ENCODE results near the gene RHOH.

Gene RHOH

DNA sequence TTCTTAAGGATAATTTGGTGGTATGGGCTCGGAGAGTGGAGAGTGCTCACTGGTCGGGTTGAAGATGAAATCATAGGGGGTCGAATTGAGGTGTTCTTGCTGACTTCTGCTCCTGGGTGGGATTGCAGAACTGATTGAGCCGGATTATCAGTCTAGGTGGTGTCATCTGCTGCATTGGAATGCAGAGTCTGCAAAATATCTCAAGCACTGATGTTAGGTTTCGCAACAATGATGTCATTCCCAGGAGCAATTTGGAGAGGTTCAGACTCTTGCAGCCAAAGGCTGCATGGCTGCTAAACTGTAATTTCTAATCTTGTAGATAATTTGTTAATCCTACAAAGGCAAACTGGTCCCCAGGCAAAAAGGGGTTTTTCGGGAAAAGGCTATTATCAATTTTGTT lies 67.7 kb downstream of the RHOH start:
- H4K20me1 ChIP-seq (ENCODE audit: insufficient read depth, low read length): no peaks in the 10 kb centered on the region
- H3K27ac ChIP-seq (ENCODE audit: low read depth, low read length, poor library complexity, severe bottlenecking): peak overlapping the region; percentile 98
- no peaks in the 10 kb centered on the region for H3F3A ChIP-seq (ENCODE audit: insufficient read depth, low read length)
- H3K79me2 ChIP-seq (ENCODE audit: insufficient read depth, low read length): no peaks in the 10 kb centered on the region
- H3K9me2 ChIP-seq (ENCODE audit: low read depth, low read length): no peaks in the 10 kb centered on the region
- TF ChIP-seq EZH2 (IDR thresholded peaks at IDR 0.05; ENCODE audit: borderline replicate concordance, low read length) (no peak), CTCF (IDR thresholded peaks at IDR 0.05; ENCODE audit: low read length) (no peak)
- H3K36me3 ChIP-seq (ENCODE audit: insufficient read depth, low read length): no peaks in the 10 kb centered on the region
- peak overlapping the region; percentile 85; the same call in 1 of the 2 replicates for H3K9ac ChIP-seq (ENCODE audit: low read length)
- H3K4me1 ChIP-seq (ENCODE audit: insufficient read depth, low read length, severe bottlenecking): peaks cover 38% of the 10 kb centered on the region
- no peaks in the 10 kb centered on the region for H3K9me3 ChIP-seq (ENCODE audit: low read length)
- no peak overlapping the region for H2AFZ ChIP-seq (ENCODE audit: low read length)
- no peak overlapping the region for H3K4me3 ChIP-seq (ENCODE audit: low read depth, low read length, poor library complexity, severe bottlenecking)
- no peaks in the 10 kb centered on the region for H3K27me3 ChIP-seq (ENCODE audit: insufficient read depth, low read length)
- H3K4me2 ChIP-seq (ENCODE audit: low read length): peak overlapping the region; percentile 85; the same call in 1 of the 2 replicates

GRCh38 chr4:40264995-40265909 lies 68.4 kb downstream of the RHOH start:
- H3K36me3 ChIP-seq (ENCODE audit: insufficient read depth, low read length): no peaks in the 10 kb centered on the region
- H4K20me1 ChIP-seq (ENCODE audit: insufficient read depth, low read length): no peaks in the 10 kb centered on the region
- no peak for TF ChIP-seq EZH2 (IDR thresholded peaks at IDR 0.05; ENCODE audit: borderline replicate concordance, low read length)
- no peak; the same call in 1 of the 2 replicates for TF ChIP-seq CTCF (IDR thresholded peaks at IDR 0.05; ENCODE audit: low read length)
- H3K4me1 ChIP-seq (ENCODE audit: insufficient read depth, low read length, severe bottlenecking): peaks cover 38% of the 10 kb centered on the region
- no peaks in the 10 kb centered on the region for H3K9me3 ChIP-seq (ENCODE audit: low read length)
- peak overlapping the region; percentile 85 for H3K4me2 ChIP-seq (ENCODE audit: low read length)
- no peaks in the 10 kb centered on the region for H3K9me2 ChIP-seq (ENCODE audit: low read depth, low read length)
- H2AFZ ChIP-seq (ENCODE audit: low read length): no peak overlapping the region
- no peaks in the 10 kb centered on the region for H3K27me3 ChIP-seq (ENCODE audit: insufficient read depth, low read length)
- H3K9ac ChIP-seq (ENCODE audit: low read length): peak overlapping the region; percentile 85
- peak overlapping the region; percentile 56 for H3K4me3 ChIP-seq (ENCODE audit: low read depth, low read length, poor library complexity, severe bottlenecking)
- no peaks in the 10 kb centered on the region for H3F3A ChIP-seq (ENCODE audit: insufficient read depth, low read length)
- no peaks in the 10 kb centered on the region for H3K79me2 ChIP-seq (ENCODE audit: insufficient read depth, low read length)
- peak overlapping the region; percentile 98 for H3K27ac ChIP-seq (ENCODE audit: low read depth, low read length, poor library complexity, severe bottlenecking)

DNA sequence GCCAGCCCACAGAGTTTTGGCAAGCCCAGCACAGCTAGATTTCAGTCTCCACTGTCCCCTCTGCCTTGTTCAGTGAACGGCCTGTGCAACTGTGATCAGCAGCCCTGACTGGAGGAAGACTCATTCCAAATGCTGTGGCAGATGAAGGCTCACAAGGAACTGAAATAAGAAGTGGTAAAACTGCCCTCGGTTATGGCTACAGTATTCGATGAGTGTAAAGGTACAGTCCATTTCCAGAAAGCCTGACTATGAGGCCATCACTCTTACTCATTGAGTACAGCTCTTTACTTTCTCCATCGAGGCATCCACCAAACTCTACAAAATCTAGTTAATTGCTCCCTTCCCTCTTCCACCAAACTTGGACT lies 69.1 kb downstream of the RHOH start:
- no peaks in the 10 kb centered on the region for H4K20me1 ChIP-seq (ENCODE audit: insufficient read depth, low read length)
- peak overlapping the region; percentile 85 for H3K4me2 ChIP-seq (ENCODE audit: low read length)
- H3F3A ChIP-seq (ENCODE audit: insufficient read depth, low read length): no peaks in the 10 kb centered on the region
- peak overlapping the region; percentile 56 for H3K4me3 ChIP-seq (ENCODE audit: low read depth, low read length, poor library complexity, severe bottlenecking)
- peak overlapping the region; percentile 98 for H3K27ac ChIP-seq (ENCODE audit: low read depth, low read length, poor library complexity, severe bottlenecking)
- H3K9me2 ChIP-seq (ENCODE audit: low read depth, low read length): no peaks in the 10 kb centered on the region
- no peak overlapping the region; the same call in 1 of the 2 replicates for H2AFZ ChIP-seq (ENCODE audit: low read length)
- no peaks in the 10 kb centered on the region for H3K36me3 ChIP-seq (ENCODE audit: insufficient read depth, low read length)
- peak overlapping the region; percentile 85 for H3K9ac ChIP-seq (ENCODE audit: low read length)
- H3K9me3 ChIP-seq (ENCODE audit: low read length): no peaks in the 10 kb centered on the region
- no peak for TF ChIP-seq EZH2 (IDR thresholded peaks at IDR 0.05; ENCODE audit: borderline replicate concordance, low read length)
- TF ChIP-seq CTCF (IDR thresholded peaks at IDR 0.05; ENCODE audit: low read length): no peak
- H3K79me2 ChIP-seq (ENCODE audit: insufficient read depth, low read length): no peaks in the 10 kb centered on the region
- H3K27me3 ChIP-seq (ENCODE audit: insufficient read depth, low read length): no peaks in the 10 kb centered on the region
- H3K4me1 ChIP-seq (ENCODE audit: insufficient read depth, low read length, severe bottlenecking): peaks cover 38% of the 10 kb centered on the region
